Activated CD8-positive, alpha-beta T cell treated with anti-CD3 and anti-CD28 coated beads, Interleukin-2, amount 10 ng/mL, durations not matched to agents 7 days and 5 days (primary cell): Measurements from ENCODE around the gene CPEB4. TPM values are rescaled to one million over a fixed set of nuclear protein-coding genes. Genes with fewer than 3 reads are reported as not detected.

ENCODE experiments used
- ATAC-seq: fragments of 150-1000 bp; cut with Tn5 transposase; one replicate; pipeline ENCODE4 v1.10.0; 2021; ENCODE audit warnings: moderate library complexity
- CTCF ChIA-PET: fragments of 350-600 bp; sonication (Branson Sonifier 250); formaldehyde crosslinking; loops from one replicate; lab custom pipeline; 2021; ENCODE audit warnings: antibody characterized with exemption; lab: Charles Lee
- POLR2A ChIA-PET: fragments of 350-600 bp; sonication (Branson Sonifier 250); formaldehyde crosslinking; loops from one replicate; lab custom pipeline; 2021; ENCODE audit warnings: antibody characterized with exemption; lab: Charles Lee
- DNase-seq: peaks from one replicate; pipeline ENCODE4 v3.0.0-alpha.2; 2020
- H3K27ac Mint-ChIP-seq: one replicate; pipeline ENCODE4 v1.8.0; 2021; ENCODE audit warnings: mild to moderate bottlenecking, mixed read lengths
- H3K27me3 Mint-ChIP-seq: one replicate; pipeline ENCODE4 v1.8.0; 2021; ENCODE audit warnings: low read depth, mixed read lengths
- H3K36me3 Mint-ChIP-seq: one replicate; pipeline ENCODE4 v1.8.0; 2021; ENCODE audit warnings: low read depth, mixed read lengths
- H3K4me1 Mint-ChIP-seq: one replicate; pipeline ENCODE4 v1.8.0; 2021; ENCODE audit warnings: low read depth, mixed read lengths
- H3K4me3 Mint-ChIP-seq: one replicate; pipeline ENCODE4 v1.8.0; 2021; ENCODE audit warnings: mild to moderate bottlenecking, mixed read lengths
- H3K9me3 Mint-ChIP-seq: one replicate; pipeline ENCODE4 v1.8.0; 2022; ENCODE audit warnings: mixed read lengths; ENCODE audit not compliant: insufficient read depth
- total RNA-seq, 2 experiments: library from RNA; stranded (reverse); gene quantifications; one replicate each; pipeline ENCODE4 v1.2.3, GENCODE V29; 2021

CPEB4 gene
- total RNA-seq, 2 experiments from 2014 or later = 10.5 to 12.3 TPM

- peaks cover 3% of the 10 kb centered on the region for H3K4me1 Mint-ChIP-seq
- peak overlapping the region; percentile 67 for H3K4me3 Mint-ChIP-seq
- ChIA-PET CTCF (interaction anchor here (0.6 to 3.7 kb wide), 19 partner anchors 10 to 382 kb away, joined by 3 to 41 read pairs (median 5); partner anchors contain the start of gene BOD1), POLR2A (no interaction called here)
- DNase-seq = no peak
- no peak overlapping the region for H3K27ac Mint-ChIP-seq
- H3K27me3 Mint-ChIP-seq = peaks cover 36% of the 10 kb centered on the region
- H3K36me3 Mint-ChIP-seq = no peaks in the 10 kb centered on the region
- peak; percentile 40 for ATAC-seq
- no peaks in the 10 kb centered on the region for H3K9me3 Mint-ChIP-seq
These were observed 85.4 kb downstream of the CPEB4 start for GRCh38 chr5:173973616-173973969.

GRCh38 chr5:173974688-173975239, 86.6 kb downstream of the CPEB4 start:
- CTCF ChIA-PET = interaction anchor here (0.8 to 3.7 kb wide), 7 partner anchors 11 to 383 kb away, joined by 3 to 41 read pairs (median 5); no protein-coding TSS in a partner anchor
- DNase-seq = no peak
- Mint-ChIP-seq H3K36me3 (no peaks in the 10 kb centered on the region), H3K27me3 (peaks cover 43% of the 10 kb centered on the region), H3K9me3 (no peaks in the 10 kb centered on the region), H3K4me1 (peaks cover 3% of the 10 kb centered on the region), H3K27ac (no peak overlapping the region), H3K4me3 (no peak overlapping the region)
- POLR2A ChIA-PET = no interaction called here
- no peak for ATAC-seq

- H3K27ac Mint-ChIP-seq = no peak overlapping the region
- no peak overlapping the region for H3K4me3 Mint-ChIP-seq
- POLR2A ChIA-PET = no interaction called here
- no peaks in the 10 kb centered on the region for H3K4me1 Mint-ChIP-seq
- no peaks in the 10 kb centered on the region for H3K36me3 Mint-ChIP-seq
- no peaks in the 10 kb centered on the region for H3K9me3 Mint-ChIP-seq
- DNase-seq = no peak
- ATAC-seq = no peak
- peaks cover 29% of the 10 kb centered on the region for H3K27me3 Mint-ChIP-seq
- CTCF ChIA-PET = no interaction called here
These were observed 93.1 kb downstream of the CPEB4 start for GRCh38 chr5:173981185-173981761.

GRCh38 chr5:173984218-173984617, 96.1 kb downstream of the CPEB4 start:
- Mint-ChIP-seq H3K9me3 (no peaks in the 10 kb centered on the region), H3K27me3 (peaks cover 9% of the 10 kb centered on the region), H3K4me3 (no peak overlapping the region), H3K36me3 (no peaks in the 10 kb centered on the region), H3K4me1 (no peaks in the 10 kb centered on the region), H3K27ac (no peak overlapping the region)
- ATAC-seq = no peak
- ChIA-PET POLR2A (no interaction called here), CTCF (no interaction called here)
- DNase-seq = no peak

- H3K27me3 Mint-ChIP-seq = no peaks in the 10 kb centered on the region
- DNase-seq (no peak), ATAC-seq (no peak)
- no peaks in the 10 kb centered on the region for H3K36me3 Mint-ChIP-seq
- H3K4me3 Mint-ChIP-seq = no peak within 1 kb of the TSS
- ChIA-PET CTCF (no interaction called here), POLR2A (no interaction called here)
- H3K27ac Mint-ChIP-seq = no peak within 1 kb of the TSS
- H3K4me1 Mint-ChIP-seq = no peaks in the 10 kb centered on the region
- no peaks in the 10 kb centered on the region for H3K9me3 Mint-ChIP-seq
These were observed 100.6 kb downstream of the CPEB4 start, which contains the start of gene C5orf47 for GRCh38 chr5:173988554-173989431. TSS of gene C5orf47 (plus strand) at chr5:173989170. CDS start at chr5:173989264, 94 bp downstream.

- no peaks in the 10 kb centered on the region for H3K9me3 Mint-ChIP-seq
- ChIA-PET CTCF (no interaction called here), POLR2A (interaction anchor here (0.6 kb wide), 1 partner anchor 20 kb away, joined by 4 read pairs; no protein-coding TSS in a partner anchor)
- H3K4me3 Mint-ChIP-seq = no peak overlapping the region
- no peak overlapping the region for H3K27ac Mint-ChIP-seq
- no peaks in the 10 kb centered on the region for H3K36me3 Mint-ChIP-seq
- no peak for DNase-seq
- no peaks in the 10 kb centered on the region for H3K4me1 Mint-ChIP-seq
- no peak for ATAC-seq
- no peaks in the 10 kb centered on the region for H3K27me3 Mint-ChIP-seq
These were observed 101.4 kb downstream of the CPEB4 start for GRCh38 chr5:173989432-173990082.

GRCh38 chr5:173997331-173997730, 109.2 kb downstream of the CPEB4 start:
- Mint-ChIP-seq H3K36me3 (no peaks in the 10 kb centered on the region), H3K4me1 (no peaks in the 10 kb centered on the region), H3K27ac (no peak overlapping the region), H3K9me3 (no peaks in the 10 kb centered on the region), H3K4me3 (no peak overlapping the region), H3K27me3 (peaks cover 29% of the 10 kb centered on the region)
- DNase-seq (no peak), ATAC-seq (no peak)
- ChIA-PET POLR2A (no interaction called here), CTCF (no interaction called here)

GRCh38 chr5:173998531-173998930, 110.4 kb downstream of the CPEB4 start:
- ChIA-PET CTCF (no interaction called here), POLR2A (no interaction called here)
- Mint-ChIP-seq H3K27me3 (peaks cover 34% of the 10 kb centered on the region), H3K27ac (no peak overlapping the region), H3K4me3 (no peak overlapping the region), H3K36me3 (no peaks in the 10 kb centered on the region), H3K9me3 (no peaks in the 10 kb centered on the region), H3K4me1 (no peaks in the 10 kb centered on the region)
- DNase-seq (no peak), ATAC-seq (no peak)

- Mint-ChIP-seq H3K4me3 (no peak overlapping the region), H3K27ac (no peak overlapping the region), H3K9me3 (no peaks in the 10 kb centered on the region), H3K27me3 (peaks cover 41% of the 10 kb centered on the region), H3K36me3 (no peaks in the 10 kb centered on the region), H3K4me1 (no peaks in the 10 kb centered on the region)
- ChIA-PET CTCF (no interaction called here), POLR2A (no interaction called here)
- ATAC-seq (no peak), DNase-seq (no peak)
These were observed 111.9 kb downstream of the CPEB4 start for GRCh38 chr5:174000076-174000475.

- ATAC-seq (no peak), DNase-seq (no peak)
- CTCF ChIA-PET = no interaction called here
- no peak overlapping the region for H3K4me3 Mint-ChIP-seq
- no peak overlapping the region for H3K27ac Mint-ChIP-seq
- H3K9me3 Mint-ChIP-seq = no peaks in the 10 kb centered on the region
- no peaks in the 10 kb centered on the region for H3K36me3 Mint-ChIP-seq
- POLR2A ChIA-PET = no interaction called here
- H3K27me3 Mint-ChIP-seq = peaks cover 26% of the 10 kb centered on the region
- no peaks in the 10 kb centered on the region for H3K4me1 Mint-ChIP-seq
These were observed 115.6 kb downstream of the CPEB4 start for GRCh38 chr5:174003795-174004194.

GRCh38 chr5:174008922-174009321, 120.8 kb downstream of the CPEB4 start:
- H3K36me3 Mint-ChIP-seq = no peaks in the 10 kb centered on the region
- H3K4me3 Mint-ChIP-seq = no peak overlapping the region
- DNase-seq = no peak
- H3K9me3 Mint-ChIP-seq = no peaks in the 10 kb centered on the region
- H3K27me3 Mint-ChIP-seq = peaks cover 9% of the 10 kb centered on the region
- H3K4me1 Mint-ChIP-seq = no peaks in the 10 kb centered on the region
- H3K27ac Mint-ChIP-seq = no peak overlapping the region
- POLR2A ChIA-PET = no interaction called here
- CTCF ChIA-PET = no interaction called here
- ATAC-seq = no peak

GRCh38 chr5:174010365-174010764, 122.2 kb downstream of the CPEB4 start:
- ChIA-PET POLR2A (no interaction called here), CTCF (no interaction called here)
- DNase-seq (no peak), ATAC-seq (no peak)
- no peak overlapping the region for H3K4me3 Mint-ChIP-seq
- H3K27ac Mint-ChIP-seq = no peak overlapping the region
- H3K27me3 Mint-ChIP-seq = peaks cover 7% of the 10 kb centered on the region
- no peaks in the 10 kb centered on the region for H3K9me3 Mint-ChIP-seq
- no peaks in the 10 kb centered on the region for H3K4me1 Mint-ChIP-seq
- H3K36me3 Mint-ChIP-seq = no peaks in the 10 kb centered on the region
